HepG2 (cell line): ENCODE results near the gene PKD2L1. TPM values are rescaled to one million over a fixed set of nuclear protein-coding genes. Genes with fewer than 3 reads are reported as not detected.

Experiments used
- DMTF1 ChIP-seq: sonication (generic); formaldehyde crosslinking; IDR thresholded peaks from 2 replicates; pipeline ENCODE4 v1.4.0; 2020; ENCODE audit warnings: mild to moderate bottlenecking, missing genetic modification reagents
- ERF ChIP-seq: IDR thresholded peaks from 2 replicates; pipeline ENCODE4 v1.6.1; 2018; ENCODE audit warnings: missing biosample characterization, missing genetic modification reagents
- FOXK1 ChIP-seq: sonication (generic); formaldehyde crosslinking; IDR thresholded peaks from 2 replicates; pipeline ENCODE4 v1.4.0; 2020; ENCODE audit warnings: low read depth, missing genetic modification reagents, borderline replicate concordance
- GABPA ChIP-seq, 2 experiments: IDR thresholded peaks; 2 replicates each; pipeline ENCODE4 v1.6.1; 2011 to 2016; ENCODE audit warnings: low read depth in 2 of 2, low read length in 1 of 2, missing biosample characterization in 1 of 2, missing genetic modification characterization in 1 of 2
- GABPB1 ChIP-seq: IDR thresholded peaks from 2 replicates; pipeline ENCODE4 v1.6.1; 2016; ENCODE audit warnings: mild to moderate bottlenecking, missing genetic modification reagents, moderate library complexity, missing compliant biosample characterization
- HDAC1 ChIP-seq: sonication (generic); formaldehyde crosslinking; IDR thresholded peaks from 2 replicates; pipeline ENCODE4 v1.5.1; 2020; ENCODE audit warnings: mild to moderate bottlenecking, missing genetic modification reagents
- IRF2 ChIP-seq: IDR thresholded peaks from 2 replicates; pipeline ENCODE4 v1.6.1; 2018; ENCODE audit warnings: missing genetic modification reagents, missing compliant biosample characterization
- ISL2 ChIP-seq: sonication (generic); formaldehyde crosslinking; IDR thresholded peaks from 2 replicates; pipeline ENCODE4 v1.5.0; 2020; ENCODE audit warnings: missing genetic modification reagents
- KAT8 ChIP-seq: IDR thresholded peaks from 2 replicates; pipeline ENCODE4 v1.6.1; 2016; ENCODE audit warnings: missing genetic modification reagents, missing compliant biosample characterization
- MNT ChIP-seq: fragments of 450-650 bp; IDR thresholded peaks from 2 replicates; pipeline ENCODE4 v1.6.1; 2016
- POLR2G ChIP-seq: fragments of 200-400 bp; formaldehyde crosslinking; IDR thresholded peaks from 2 replicates; pipeline ENCODE4 v1.6.1; 2018; ENCODE audit warnings: mild to moderate bottlenecking, low read depth, low read length, moderate library complexity
- ZBTB10 ChIP-seq: sonication (generic); formaldehyde crosslinking; IDR thresholded peaks from 2 replicates; pipeline ENCODE4 v1.4.0; 2020; ENCODE audit warnings: missing genetic modification reagents, borderline replicate concordance
- ZBTB39 ChIP-seq: sonication (generic); formaldehyde crosslinking; IDR thresholded peaks from 2 replicates; pipeline ENCODE4 v1.5.0; 2020; ENCODE audit warnings: missing genetic modification reagents
- ZC3H13 ChIP-seq: sonication (generic); formaldehyde crosslinking; IDR thresholded peaks from 2 replicates; pipeline ENCODE4 v1.8.1; 2023; ENCODE audit warnings: mild to moderate bottlenecking, missing genetic modification reagents, moderate library complexity
- ZNF24 ChIP-seq: fragments of 450-650 bp; IDR thresholded peaks from 2 replicates; pipeline ENCODE4 v1.6.1; 2017; ENCODE audit warnings: antibody characterized with exemption, mild to moderate bottlenecking
- ZNF3 ChIP-seq: IDR thresholded peaks from 2 replicates; pipeline ENCODE4 v1.7.0; 2017; ENCODE audit warnings: inconsistent platforms
- ZNF549 ChIP-seq: sonication (generic); formaldehyde crosslinking; IDR thresholded peaks from 2 replicates; pipeline ENCODE4 v1.5.0; 2020; ENCODE audit warnings: missing genetic modification reagents
- ZNF770 ChIP-seq: sonication (generic); formaldehyde crosslinking; IDR thresholded peaks from 2 replicates; pipeline ENCODE4 v1.5.0; 2020; ENCODE audit warnings: mild to moderate bottlenecking, missing genetic modification reagents
- polyA plus RNA-seq, 8 experiments: library from polyadenylated mRNA; depleted of rRNA in 3 of 8; stranded (reverse) in 7 of 8; unstranded in 1 of 8; fragments of >200 nt; fragmentation: Illumina TruSeq in 4 of 8; extraction: Trizol in 4 of 8; gene quantifications; 2 replicates each; pipeline versions ENCODE4 v1.2.1 to v1.2.3, GENCODE V29; 2011 to 2016; ENCODE audit warnings: low read depth in 4 of 8, missing spikeins in 1 of 8, mixed read lengths in 1 of 8; ENCODE audit not compliant: insufficient read depth in 1 of 8
- total RNA-seq, 5 experiments: library from RNA; depleted of rRNA; stranded (reverse); fragments of >200 nt; fragmentation: Illumina TruSeq; extraction: Trizol; gene quantifications; 2 replicates each; pipeline ENCODE4 v1.2.3, GENCODE V29; 2016; ENCODE audit warnings: low read depth in 1 of 5

Gene PKD2L1
- total and polyA plus RNA-seq, 2 of the 13 experiments (the other 11 are each of a cell fraction or from before 2014, with no cell fraction given), result 0.07 to 0.15 TPM

- TF ChIP-seq DMTF1 (CRISPR knock-in tag) (no peak), FOXK1 (CRISPR knock-in tag) (peak; percentile 72; the same call in 1 of the 2 replicates), MNT (no peak), ERF (CRISPR knock-in tag) (peak; percentile 80), ZNF3 (CRISPR knock-in tag) (0 out of 2 replicates have a peak, but pooled peaks have one; percentile 33), ISL2 (CRISPR knock-in tag) (no peak), IRF2 (CRISPR knock-in tag) (peak; percentile 32; the same call in 1 of the 2 replicates), ZNF24 (0 out of 2 replicates have a peak, but pooled peaks have one; percentile 9), ZNF549 (CRISPR knock-in tag) (no peak), HDAC1 (CRISPR knock-in tag) (peak; percentile 62), ZBTB10 (CRISPR knock-in tag) (no peak), ZC3H13 (0 out of 2 replicates have a peak, but pooled peaks have one; percentile 64), ZNF770 (CRISPR knock-in tag) (peak; percentile 58; the same call in 1 of the 2 replicates), GABPB1 (CRISPR knock-in tag) (0 out of 2 replicates have a peak, but pooled peaks have one; percentile 27), POLR2G (peak; percentile 44; the same call in 1 of the 2 replicates), ZBTB39 (peak; percentile 67; the same call in 1 of the 2 replicates), KAT8 (peak; percentile 47), GABPA (IDR thresholded peaks at IDR 0.05; ENCODE audit: low read depth, low read length) (no peak), GABPA (CRISPR knock-in tag; IDR thresholded peaks at IDR 0.05; ENCODE audit: low read depth) (0 out of 2 replicates have a peak, but pooled peaks have one; percentile 16)
Observed at GRCh38 chr10:100341953-100342626, 12.1 kb upstream of the PKD2L1 start (continued).
